GM12878 (cell line): ENCODE results near the gene C15orf61.

Experiments used
- CREB1 ChIP-seq: IDR thresholded peaks from 2 replicates; pipeline ENCODE4 v1.6.1; 2012; ENCODE audit warnings: low read depth, mild to moderate bottlenecking, inconsistent platforms
- CTCF ChIP-seq, 3 experiments: IDR thresholded peaks in 2 of 3; conservative IDR thresholded peaks in 1 of 3; 2 replicates each; pipeline ENCODE4 v1.5.1; 2011; ENCODE audit warnings: low read depth in 3 of 3, low read length in 3 of 3, mild to moderate bottlenecking in 3 of 3, control low read depth in 2 of 3, moderate library complexity in 2 of 3, inconsistent platforms in 1 of 3, mixed read lengths in 1 of 3; ENCODE audit not compliant: control insufficient read depth in 2 of 3, insufficient read depth in 1 of 3; ENCODE audit errors: extremely low read depth in 1 of 3
- EP300 ChIP-seq, 2 experiments: fragments of 150-350 bp in 1 of 2; IDR thresholded peaks; 2 replicates each; pipeline ENCODE4 v1.6.1; 2011 to 2012; ENCODE audit warnings: low read depth in 2 of 2, low read length in 2 of 2, borderline replicate concordance in 1 of 2, improper control_type of control experiment in 1 of 2, inconsistent platforms in 1 of 2; ENCODE audit not compliant: control insufficient read depth in 1 of 2
- MAX ChIP-seq: IDR thresholded peaks from 2 replicates; pipeline ENCODE4 v1.6.1; 2012; ENCODE audit warnings: low read depth, low read length, improper control_type of control experiment
- RCOR1 ChIP-seq: conservative IDR thresholded peaks from 2 replicates; pipeline ENCODE4 v1.6.1; 2012; ENCODE audit warnings: low read depth, low read length, improper control_type of control experiment
- STAT3 ChIP-seq: IDR thresholded peaks from 2 replicates; pipeline ENCODE4 v1.6.1; 2011; ENCODE audit warnings: low read depth, low read length, improper control_type of control experiment
- YY1 ChIP-seq: IDR thresholded peaks from 2 replicates; pipeline ENCODE4 v1.6.1; 2011; ENCODE audit warnings: low read depth, mild to moderate bottlenecking, low read length
- ZBTB33 ChIP-seq: fragments of 450-650 bp; IDR thresholded peaks from 2 replicates; pipeline ENCODE4 v1.6.1; 2017; ENCODE audit warnings: mild to moderate bottlenecking
- ZNF217 ChIP-seq: fragments of 450-650 bp; IDR thresholded peaks from 2 replicates; pipeline ENCODE4 v1.6.1; 2017; ENCODE audit warnings: antibody characterized with exemption, mild to moderate bottlenecking
- ZZZ3 ChIP-seq: IDR thresholded peaks from 2 replicates; pipeline ENCODE4 v1.6.1; 2011; ENCODE audit warnings: low read depth; ENCODE audit not compliant: control insufficient read depth, insufficient read length

GRCh38 chr15:67505675-67506572 lies 15.0 kb upstream of the C15orf61 start:
- TF ChIP-seq CTCF (IDR thresholded peaks at IDR 0.05 in 2 of 3, conservative IDR thresholded peaks at IDR 0.05 in 1 of 3; ENCODE audit: control insufficient read depth in 2 of 3, extremely low read depth in 1 of 3, insufficient read depth in 1 of 3, low read depth in 3 of 3, low read length in 3 of 3) (no peak), ZZZ3 (no peak), ZNF217 (no peak), EP300 (IDR thresholded peaks at IDR 0.05; ENCODE audit: borderline replicate concordance in 1 of 2, control insufficient read depth in 1 of 2, low read depth in 2 of 2, low read length in 2 of 2) (no peak), RCOR1 (no peak), CREB1 (no peak), STAT3 (no peak), MAX (no peak), ZBTB33 (no peak), YY1 (no peak)
